D721Med (cell line): ENCODE results near the gene ACOT13.

Experiments used
- DNase-seq: peaks from one replicate; pipeline ENCODE4 v3.0.0; 2011; ENCODE audit warnings: low spot score; ENCODE audit not compliant: insufficient read length
- FAIRE-seq: peaks from 2 replicates; lab custom pipeline; 2011; peaks lifted over from hg19 to GRCh38; lab: Jason Lieb, UNC
- CTCF ChIP-seq: IDR thresholded peaks from 2 replicates; pipeline ENCODE4 v1.5.1; 2012; ENCODE audit warnings: mild to moderate bottlenecking, control low read depth; ENCODE audit not compliant: insufficient read depth; ENCODE audit errors: missing control alignments

ACOT13 gene

GRCh38 chr6:24689964-24690363, 23.1 kb downstream of the ACOT13 start:
- no peak for TF ChIP-seq CTCF
- DNase-seq (no peak), FAIRE-seq (no peak)

GRCh38 chr6:24690593-24690992, 23.7 kb downstream of the ACOT13 start:
- no peak for FAIRE-seq
- no peak for TF ChIP-seq CTCF
- DNase-seq, result no peak

- FAIRE-seq, result no peak
- TF ChIP-seq CTCF, result no peak
- no peak for DNase-seq
Measured at GRCh38 chr6:24691550-24691949, 24.7 kb downstream of the ACOT13 start.

- FAIRE-seq (no peak), DNase-seq (no peak)
- TF ChIP-seq CTCF, result no peak
Measured at GRCh38 chr6:24692003-24692402, 25.1 kb downstream of the ACOT13 start.

- DNase-seq (no peak), FAIRE-seq (no peak)
- TF ChIP-seq CTCF, result no peak
Measured at GRCh38 chr6:24692415-24692814, 25.5 kb downstream of the ACOT13 start.

GRCh38 chr6:24692848-24693592, 26.1 kb downstream of the ACOT13 start:
- DNase-seq (no peak), FAIRE-seq (no peak)
- TF ChIP-seq CTCF, result no peak

- no peak for FAIRE-seq
Measured at GRCh38 chr6:24694198-24694597, 27.3 kb downstream of the ACOT13 start.

More at GRCh38 chr6:24694198-24694597, 27.3 kb downstream of the ACOT13 start:
- no peak for TF ChIP-seq CTCF
- DNase-seq, result no peak
